Activated T-helper 1 cell treated with anti-CD3 and anti-CD28 coated beads, Interleukin-12 subunit alpha, Interleukin-12 subunit beta, Interleukin-2, Interleukin-4 antibody, amounts not matched to agents 30 ng/mL and 10 ng/mL and 1 ng/mL, durations not matched to agents 14 hours and 24 hours and 36 hours (primary cell): ENCODE measurements around the gene ERAL1. TPM values are rescaled to one million over a fixed set of nuclear protein-coding genes. Genes with fewer than 3 reads are reported as not detected.
"Not testable (repeated sequence)": the region's sequence is repeated elsewhere in the genome, so short reads cannot be mapped to it uniquely, and the experiment has no call there.

Source experiments
- DNase-seq: peaks from one replicate; pipeline ENCODE4 v3.0.0; 2021; ENCODE audit warnings: low spot score
- H3K27ac Mint-ChIP-seq: one replicate; pipeline ENCODE4 v1.8.0; 2021; ENCODE audit warnings: mild to moderate bottlenecking, mixed read lengths
- H3K27me3 Mint-ChIP-seq: one replicate; pipeline ENCODE4 v1.8.0; 2022; ENCODE audit warnings: mild to moderate bottlenecking, moderate library complexity, mixed read lengths; ENCODE audit not compliant: insufficient read depth
- H3K36me3 Mint-ChIP-seq: one replicate; pipeline ENCODE4 v1.8.0; 2021; ENCODE audit warnings: low read depth, mixed read lengths
- H3K4me1 Mint-ChIP-seq: one replicate; pipeline ENCODE4 v1.8.0; 2021; ENCODE audit warnings: low read depth, mixed read lengths
- H3K4me3 Mint-ChIP-seq: one replicate; pipeline ENCODE4 v1.8.0; 2021; ENCODE audit warnings: mild to moderate bottlenecking, moderate library complexity, mixed read lengths
- H3K9me3 Mint-ChIP-seq: one replicate; pipeline ENCODE4 v1.8.0; 2021; ENCODE audit warnings: mixed read lengths
- intact Hi-C: fragments of 100-400 bp; cut with micrococcal nuclease; formaldehyde crosslinking; loops from one replicate; pipeline ENCODE4 v1.15.1; 2024
- total RNA-seq: library from RNA; stranded (reverse); gene quantifications from 2 replicates; pipeline ENCODE4 v1.2.3, GENCODE V29; 2022

Gene ERAL1
- total RNA-seq, 1 donor from 2014 or later, result 61.5 TPM

- Mint-ChIP-seq H3K36me3 (peaks cover 16% of the 10 kb centered on the region), H3K4me3 (no peak overlapping the region), H3K27ac (no peak overlapping the region), H3K4me1 (peaks cover 24% of the 10 kb centered on the region), H3K9me3 (no peaks in the 10 kb centered on the region), H3K27me3 (no peaks in the 10 kb centered on the region)
- intact Hi-C loops, result no loop called here
- DNase-seq, result no peak
Measured at GRCh38 chr17:28874750-28875149, 19.9 kb downstream of the ERAL1 start.

- intact Hi-C loops, result no loop called here
- peaks cover 19% of the 10 kb centered on the region for H3K36me3 Mint-ChIP-seq
- H3K27me3 Mint-ChIP-seq, result no peaks in the 10 kb centered on the region
- DNase-seq, result no peak
- H3K27ac Mint-ChIP-seq, result no peak overlapping the region
- no peak overlapping the region for H3K4me3 Mint-ChIP-seq
- H3K9me3 Mint-ChIP-seq, result no peaks in the 10 kb centered on the region
- peaks cover 22% of the 10 kb centered on the region for H3K4me1 Mint-ChIP-seq
Measured at GRCh38 chr17:28875848-28876550, 21.2 kb downstream of the ERAL1 start.

GRCh38 chr17:28877150-28877711 is 22.4 kb downstream of the ERAL1 start:
- H3K4me3 Mint-ChIP-seq, H3K9me3 Mint-ChIP-seq, DNase-seq, H3K27ac Mint-ChIP-seq, H3K27me3 Mint-ChIP-seq, intact Hi-C loops: not testable (repeated sequence)
- Mint-ChIP-seq H3K4me1 (peaks cover 17% of the 10 kb centered on the region), H3K36me3 (peaks cover 24% of the 10 kb centered on the region)

- Mint-ChIP-seq H3K9me3 (no peaks in the 10 kb centered on the region), H3K27ac (peak overlapping the region; percentile 13), H3K27me3 (no peaks in the 10 kb centered on the region), H3K36me3 (peaks cover 34% of the 10 kb centered on the region), H3K4me3 (no peak overlapping the region), H3K4me1 (peaks cover 17% of the 10 kb centered on the region)
- intact Hi-C loops, result no loop called here
- no peak for DNase-seq
Measured at GRCh38 chr17:28878158-28878910, 23.5 kb downstream of the ERAL1 start.

GRCh38 chr17:28878981-28879380 is 24.2 kb downstream of the ERAL1 start:
- intact Hi-C loops, result no loop called here
- no peak overlapping the region for H3K4me3 Mint-ChIP-seq

GRCh38 chr17:28879886-28880571 is 25.2 kb downstream of the ERAL1 start:
- H3K27ac Mint-ChIP-seq, result no peak overlapping the region

More at GRCh38 chr17:28878981-28879380, 24.2 kb downstream of the ERAL1 start:
- Mint-ChIP-seq H3K9me3 (no peaks in the 10 kb centered on the region), H3K4me1 (peaks cover 17% of the 10 kb centered on the region), H3K27ac (no peak overlapping the region), H3K36me3 (peaks cover 35% of the 10 kb centered on the region), H3K27me3 (no peaks in the 10 kb centered on the region)
- DNase-seq, result no peak

GRCh38 chr17:28880572-28880945 is 25.7 kb downstream of the ERAL1 start:
- Mint-ChIP-seq H3K36me3 (peaks cover 42% of the 10 kb centered on the region), H3K9me3 (no peaks in the 10 kb centered on the region), H3K27me3 (no peaks in the 10 kb centered on the region), H3K27ac (no peak overlapping the region), H3K4me1 (peaks cover 20% of the 10 kb centered on the region), H3K4me3 (no peak overlapping the region)
- intact Hi-C loops, result no loop called here
- no peak for DNase-seq

More at GRCh38 chr17:28879886-28880571, 25.2 kb downstream of the ERAL1 start:
- no peaks in the 10 kb centered on the region for H3K27me3 Mint-ChIP-seq
- H3K4me1 Mint-ChIP-seq, result peaks cover 20% of the 10 kb centered on the region
- no peaks in the 10 kb centered on the region for H3K9me3 Mint-ChIP-seq
- no peak overlapping the region for H3K4me3 Mint-ChIP-seq
- no peak for DNase-seq
- intact Hi-C loops, result no loop called here
- peaks cover 40% of the 10 kb centered on the region for H3K36me3 Mint-ChIP-seq

GRCh38 chr17:28881533-28882056 is 26.8 kb downstream of the ERAL1 start:
- Mint-ChIP-seq H3K27me3 (no peaks in the 10 kb centered on the region), H3K4me3 (no peak overlapping the region), H3K4me1 (peaks cover 10% of the 10 kb centered on the region), H3K36me3 (peaks cover 46% of the 10 kb centered on the region), H3K9me3 (no peaks in the 10 kb centered on the region), H3K27ac (no peak overlapping the region)
- DNase-seq, result no peak
- intact Hi-C loops, result no loop called here

GRCh38 chr17:28882154-28882895 is 27.5 kb downstream of the ERAL1 start:
- H3K27ac Mint-ChIP-seq, result no peak overlapping the region
- intact Hi-C loops, result no loop called here
- no peak for DNase-seq
- H3K4me1 Mint-ChIP-seq, result peaks cover 8% of the 10 kb centered on the region
- H3K36me3 Mint-ChIP-seq, result peaks cover 49% of the 10 kb centered on the region
- no peaks in the 10 kb centered on the region for H3K9me3 Mint-ChIP-seq
- no peaks in the 10 kb centered on the region for H3K27me3 Mint-ChIP-seq
- H3K4me3 Mint-ChIP-seq, result no peak overlapping the region

- Mint-ChIP-seq H3K36me3 (peaks cover 36% of the 10 kb centered on the region), H3K27me3 (no peaks in the 10 kb centered on the region), H3K27ac (peak overlapping the region; percentile 50), H3K4me3 (no peak overlapping the region), H3K4me1 (peaks cover 4% of the 10 kb centered on the region), H3K9me3 (no peaks in the 10 kb centered on the region)
- intact Hi-C loops, result no loop called here
- no peak for DNase-seq
Measured at GRCh38 chr17:28883967-28884702, 29.3 kb downstream of the ERAL1 start.

- Mint-ChIP-seq H3K36me3 (peaks cover 31% of the 10 kb centered on the region), H3K4me1 (peaks cover 10% of the 10 kb centered on the region), H3K27ac (no peak overlapping the region), H3K4me3 (no peak overlapping the region), H3K27me3 (no peaks in the 10 kb centered on the region), H3K9me3 (no peaks in the 10 kb centered on the region)
- no peak for DNase-seq
- intact Hi-C loops, result no loop called here
Measured at GRCh38 chr17:28885363-28885762, 30.5 kb downstream of the ERAL1 start.

GRCh38 chr17:28885951-28886350 is 31.1 kb downstream of the ERAL1 start:
- Mint-ChIP-seq H3K27ac (no peak overlapping the region), H3K4me1 (peaks cover 16% of the 10 kb centered on the region), H3K4me3 (no peak overlapping the region), H3K27me3 (no peaks in the 10 kb centered on the region), H3K9me3 (no peaks in the 10 kb centered on the region), H3K36me3 (peaks cover 33% of the 10 kb centered on the region)
- intact Hi-C loops, result no loop called here
- no peak for DNase-seq
